Astrocyte of the spinal cord (primary cell): ENCODE data around the gene EME1.
"Not testable (repeated sequence)": the region's sequence is repeated elsewhere in the genome, so short reads cannot be mapped to it uniquely, and the experiment has no call there.

ENCODE experiments used
- DNase-seq: peaks from one replicate; pipeline ENCODE4 v3.0.0; 2011; ENCODE audit warnings: low read depth, low spot score
- H3K4me3 ChIP-seq: 2 replicates; pipeline ENCODE4 v1.5.1; 2011; ENCODE audit warnings: low read depth, mild to moderate bottlenecking, low read length, moderate library complexity
- in situ Hi-C: cut with HindIII; loops from 2 replicates; pipeline ENCODE4 v1.10.0; 2017; ENCODE audit warnings: low sequenced_read_pairs
- TF ChIP-seq, protein P1 (sequence below): IDR thresholded peaks from 2 replicates; pipeline ENCODE4 v1.5.1; 2012; ENCODE audit warnings: low read depth, mild to moderate bottlenecking, low read length, inconsistent platforms

EME1 gene

DNA sequence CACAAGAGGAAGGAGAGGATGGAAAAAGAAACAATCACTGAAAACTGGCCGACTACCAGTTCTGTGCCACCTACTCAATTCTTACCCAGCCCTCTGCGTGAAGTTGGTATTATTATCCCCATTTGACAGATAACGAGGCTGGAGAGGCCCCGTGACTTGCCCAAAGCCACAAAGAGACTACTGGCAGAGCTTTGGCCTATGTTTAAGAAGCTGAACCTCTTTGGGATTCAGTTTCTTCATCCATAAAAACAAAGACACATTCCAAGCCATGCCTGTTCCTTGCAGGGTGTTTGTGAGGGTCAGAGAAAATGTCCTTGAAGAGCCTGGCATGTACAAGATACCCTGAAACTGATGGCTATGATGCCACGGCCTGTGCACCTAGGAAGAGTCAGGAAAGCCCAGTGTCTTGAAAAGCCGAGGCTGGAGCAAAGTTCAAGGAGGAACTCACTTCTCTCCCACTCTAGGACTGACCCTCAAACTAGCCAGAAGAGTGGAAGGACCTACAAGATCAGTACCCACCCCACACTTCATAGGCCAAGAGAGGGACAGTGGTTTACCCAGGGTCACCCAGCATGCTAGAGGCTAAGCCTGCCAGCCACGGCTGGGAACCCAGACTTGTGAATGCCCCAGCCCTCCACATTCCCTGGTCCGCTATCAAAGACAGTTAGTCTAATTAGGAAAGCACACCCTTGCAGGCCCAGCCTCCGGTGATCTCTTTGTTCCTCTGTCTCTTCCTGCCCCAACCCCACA lies 51.4 kb downstream of the EME1 start:
- in situ Hi-C loops: no loop called here
- DNase-seq: no peak
- H3K4me3 ChIP-seq: no peak overlapping the region
- TF ChIP-seq, protein P1, sequence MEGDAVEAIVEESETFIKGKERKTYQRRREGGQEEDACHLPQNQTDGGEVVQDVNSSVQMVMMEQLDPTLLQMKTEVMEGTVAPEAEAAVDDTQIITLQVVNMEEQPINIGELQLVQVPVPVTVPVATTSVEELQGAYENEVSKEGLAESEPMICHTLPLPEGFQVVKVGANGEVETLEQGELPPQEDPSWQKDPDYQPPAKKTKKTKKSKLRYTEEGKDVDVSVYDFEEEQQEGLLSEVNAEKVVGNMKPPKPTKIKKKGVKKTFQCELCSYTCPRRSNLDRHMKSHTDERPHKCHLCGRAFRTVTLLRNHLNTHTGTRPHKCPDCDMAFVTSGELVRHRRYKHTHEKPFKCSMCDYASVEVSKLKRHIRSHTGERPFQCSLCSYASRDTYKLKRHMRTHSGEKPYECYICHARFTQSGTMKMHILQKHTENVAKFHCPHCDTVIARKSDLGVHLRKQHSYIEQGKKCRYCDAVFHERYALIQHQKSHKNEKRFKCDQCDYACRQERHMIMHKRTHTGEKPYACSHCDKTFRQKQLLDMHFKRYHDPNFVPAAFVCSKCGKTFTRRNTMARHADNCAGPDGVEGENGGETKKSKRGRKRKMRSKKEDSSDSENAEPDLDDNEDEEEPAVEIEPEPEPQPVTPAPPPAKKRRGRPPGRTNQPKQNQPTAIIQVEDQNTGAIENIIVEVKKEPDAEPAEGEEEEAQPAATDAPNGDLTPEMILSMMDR: no peak

DNA sequence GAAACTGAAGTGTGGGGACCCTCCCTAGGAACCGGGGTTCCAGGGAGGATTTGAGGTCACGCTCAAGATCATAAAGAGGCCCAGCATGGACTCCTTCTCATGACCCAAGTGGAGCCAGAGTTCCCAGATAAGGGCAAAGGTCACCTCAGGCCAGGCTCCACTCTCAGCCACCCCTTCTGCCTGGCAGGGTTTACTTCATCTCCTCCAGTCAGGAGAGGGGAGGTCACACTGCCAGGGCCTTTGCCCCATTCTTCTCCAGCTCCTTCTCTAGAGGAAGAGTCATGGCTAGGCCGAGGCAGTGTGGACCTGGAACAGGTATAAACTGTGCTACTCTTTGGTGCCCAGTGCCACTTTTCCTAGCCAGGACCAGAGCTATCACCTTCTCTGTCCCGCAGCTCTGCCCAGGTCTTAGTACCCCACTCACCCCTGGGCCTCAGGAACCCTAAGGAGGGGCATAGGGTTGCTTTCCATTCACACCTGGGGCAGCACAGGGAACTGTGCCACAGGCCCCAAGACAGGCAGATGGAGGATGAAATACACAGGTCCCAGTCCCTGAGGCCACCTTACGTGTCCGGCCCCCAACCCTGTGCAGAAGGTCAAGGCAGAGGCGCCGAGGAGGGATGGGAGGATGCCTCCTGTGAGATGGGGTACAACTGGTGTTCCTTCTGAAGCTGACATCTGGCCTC lies 52.1 kb downstream of the EME1 start:
- in situ Hi-C loops: no loop called here
- peak overlapping the region; percentile 63 for H3K4me3 ChIP-seq
- no peak for DNase-seq
- TF ChIP-seq, protein P1: no peak

DNA sequence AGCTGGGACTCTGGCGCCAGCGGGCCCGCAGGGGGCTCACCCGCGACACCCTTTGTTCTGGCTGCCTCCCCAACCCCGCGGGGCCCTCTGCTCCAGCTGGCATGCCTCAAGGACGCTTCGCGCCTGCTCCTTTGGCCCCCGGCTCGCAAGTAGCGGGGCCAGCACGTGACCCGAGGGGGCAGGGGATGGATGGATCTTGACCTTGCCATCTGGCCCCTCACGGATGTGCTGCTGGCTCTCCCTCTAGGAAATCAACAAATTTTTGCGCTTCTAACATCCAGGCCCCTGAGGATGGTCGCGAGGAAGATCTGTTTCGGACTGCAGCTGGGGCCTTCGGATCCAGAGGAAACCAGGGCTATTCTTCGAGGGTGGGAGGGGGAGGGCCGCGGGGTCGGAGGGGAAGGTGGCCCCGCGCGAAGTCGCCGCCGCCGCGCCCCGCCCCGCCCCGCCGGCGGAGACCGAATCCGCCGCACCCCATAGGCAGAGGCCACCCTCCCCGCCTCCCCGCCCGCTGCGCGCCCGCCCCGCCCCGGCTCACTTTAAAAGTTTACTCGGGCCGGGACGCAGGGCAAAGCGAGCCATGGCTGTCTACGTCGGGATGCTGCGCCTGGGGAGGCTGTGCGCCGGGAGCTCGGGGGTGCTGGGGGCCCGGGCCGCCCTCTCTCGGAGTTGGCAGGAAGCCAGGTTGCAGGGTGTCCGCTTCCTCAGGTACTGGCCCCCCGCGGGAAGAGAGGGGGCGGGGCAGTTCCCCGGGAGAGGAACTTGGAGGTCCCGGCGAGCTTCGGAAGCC lies 52.8 kb downstream of the EME1 start, which contains the start of gene ACSF2:
ACSF2 (plus strand) TSS at position 537 of the 790 bp plus-strand sequence; CDS start at position 581, 44 bp downstream.
- TF ChIP-seq, protein P1: no peak
- in situ Hi-C loops: no loop called here
- H3K4me3 ChIP-seq: peak within 1 kb of the TSS; percentile 63
- DNase-seq: peak; percentile 49

DNA sequence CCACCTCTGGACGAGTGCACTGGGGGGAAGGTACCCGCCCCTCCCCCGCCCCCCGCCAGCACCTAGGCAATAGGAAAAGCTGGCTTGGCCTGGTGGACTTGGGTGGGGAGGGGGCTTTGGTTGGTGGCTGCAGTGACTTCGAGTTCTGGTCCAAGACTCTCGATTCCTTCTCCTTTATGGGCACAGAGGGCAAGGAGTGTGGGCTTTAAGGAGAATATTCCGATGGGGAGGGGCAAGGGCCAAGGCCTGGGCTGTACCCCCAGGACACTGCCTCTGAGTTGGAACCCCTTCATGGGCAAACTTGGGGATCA lies 53.4 kb downstream of the EME1 start:
- TF ChIP-seq, protein P1: no peak
- in situ Hi-C loops: no loop called here
- no peak for DNase-seq
- H3K4me3 ChIP-seq: peak overlapping the region; percentile 63

DNA sequence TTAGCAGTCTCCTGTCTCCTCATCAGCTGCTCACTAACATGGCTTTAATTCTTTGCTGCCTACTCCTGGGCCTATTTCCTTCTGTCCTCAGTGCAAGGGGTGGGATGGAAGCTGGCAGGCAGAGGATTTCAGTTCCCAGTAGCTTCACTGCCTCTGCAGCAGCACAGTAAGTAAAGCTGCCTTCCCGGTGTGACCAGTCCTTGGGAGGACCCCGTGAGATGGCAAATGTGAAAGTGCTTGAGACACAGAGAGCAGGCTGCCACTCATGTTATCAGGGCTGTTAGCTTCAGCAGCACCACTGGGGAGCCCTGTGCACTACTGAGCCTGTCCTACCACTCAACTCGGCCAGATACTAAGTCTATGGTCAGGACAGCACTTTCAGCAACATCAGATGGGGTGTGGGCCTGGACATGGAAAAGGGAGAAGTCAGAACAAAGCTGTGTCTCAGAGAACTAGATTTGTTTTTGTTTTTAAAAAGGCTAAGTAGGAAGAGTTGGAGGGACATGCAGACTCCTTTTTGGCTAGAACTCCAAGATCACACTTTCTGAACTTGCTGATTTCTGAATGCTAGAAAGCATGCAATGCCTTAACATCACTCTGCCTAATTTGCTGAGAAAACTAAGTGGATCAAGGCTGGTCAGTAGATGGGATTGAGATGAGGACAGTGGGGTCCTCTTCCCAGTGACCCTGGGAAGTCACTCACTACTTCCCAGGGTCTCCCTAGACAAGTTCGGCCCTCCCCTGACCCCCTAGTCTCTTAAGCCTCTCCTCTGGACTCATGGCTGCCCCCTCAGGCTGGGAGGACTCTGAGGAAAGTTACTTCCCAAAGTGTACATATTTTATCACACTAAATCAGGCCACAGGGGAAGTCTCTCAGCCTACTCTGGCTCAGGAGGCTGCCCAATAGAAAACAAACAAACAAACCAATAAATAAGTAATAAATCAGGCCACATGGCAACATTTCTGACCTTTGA lies 54.1 kb downstream of the EME1 start:
- DNase-seq: peak; percentile 17
- H3K4me3 ChIP-seq: peak overlapping the region; percentile 63
- in situ Hi-C loops: no loop called here

DNA sequence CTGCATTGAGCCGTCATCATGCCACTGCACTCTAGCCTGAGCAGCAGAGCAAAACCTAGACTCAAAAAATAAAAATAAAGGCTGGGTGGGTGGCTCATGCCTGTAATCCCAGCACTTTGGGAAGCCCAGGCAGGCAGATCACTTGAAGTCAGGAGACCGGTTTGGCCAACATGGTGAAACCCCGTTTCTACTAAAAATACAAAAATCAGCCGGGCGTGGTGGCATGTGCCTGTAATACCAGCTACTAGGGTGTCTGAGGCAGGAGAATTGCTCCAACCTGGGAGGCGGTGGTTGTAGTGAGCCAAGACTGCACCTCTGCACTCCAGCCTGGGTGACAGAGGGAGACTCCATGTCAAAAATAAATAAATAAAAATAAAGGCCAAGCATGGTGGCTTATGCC lies 55.1 kb downstream of the EME1 start:
- H3K4me3 ChIP-seq, in situ Hi-C loops, DNase-seq: not testable (repeated sequence)

More for the DNA sequence above, 54.1 kb downstream of the EME1 start:
- TF ChIP-seq, protein P1: peak; percentile 19
